ENCODE measurements around the gene GIN1.
"Not testable (repeated sequence)": the region's sequence is repeated elsewhere in the genome, so short reads cannot be mapped to it uniquely, and the experiment has no call there.

GRCh38 chr5:103142132-103142531, 22.2 kb upstream of the GIN1 start:
- not testable (repeated sequence) for TF ChIP-seq YY1 (IDR thresholded peaks at IDR 0.05; ENCODE audit: insufficient read depth, insufficient read length); ZNF274 (IDR thresholded peaks at IDR 0.05; ENCODE audit: low read depth, low read length); SUZ12 (IDR thresholded peaks at IDR 0.05; ENCODE audit: extremely low read depth, insufficient read depth, insufficient read length)
